Activated T-cell treated with anti-CD3 and anti-CD28 coated beads, Interleukin-2, amount 50 U/mL, for 24 hours (primary cell): ENCODE results near the gene WDPCP.
"Not testable (repeated sequence)": the region's sequence is repeated elsewhere in the genome, so short reads cannot be mapped to it uniquely, and the experiment has no call there.

ENCODE experiments used
- DNase-seq: peaks from one replicate; pipeline ENCODE4 v3.0.0-alpha.2; 2020
- H3K27ac Mint-ChIP-seq: 2 replicates; pipeline ENCODE4 v1.8.0; 2020; ENCODE audit warnings: mild to moderate bottlenecking, mixed read lengths
- H3K27me3 Mint-ChIP-seq: 2 replicates; pipeline ENCODE4 v1.8.0; 2020; ENCODE audit warnings: mixed read lengths
- H3K36me3 Mint-ChIP-seq: 2 replicates; pipeline ENCODE4 v1.8.0; 2020; ENCODE audit warnings: low read depth, mixed read lengths
- H3K4me1 Mint-ChIP-seq: 2 replicates; pipeline ENCODE4 v1.8.0; 2020; ENCODE audit warnings: low read depth, mixed read lengths
- H3K4me3 Mint-ChIP-seq: 2 replicates; pipeline ENCODE4 v1.8.0; 2020; ENCODE audit warnings: mild to moderate bottlenecking, moderate library complexity, mixed read lengths
- H3K9me3 Mint-ChIP-seq: 2 replicates; pipeline ENCODE4 v1.8.0; 2020; ENCODE audit warnings: mixed read lengths

WDPCP gene

GRCh38 chr2:63425606-63426005 is 162.7 kb downstream of the WDPCP start:
- Mint-ChIP-seq H3K36me3 (peaks cover 19% of the 10 kb centered on the region), H3K27ac (no peak overlapping the region), H3K4me1 (peaks cover 3% of the 10 kb centered on the region), H3K9me3 (peaks cover 5% of the 10 kb centered on the region), H3K4me3 (no peak overlapping the region), H3K27me3 (no peaks in the 10 kb centered on the region)
- DNase-seq: no peak

DNA sequence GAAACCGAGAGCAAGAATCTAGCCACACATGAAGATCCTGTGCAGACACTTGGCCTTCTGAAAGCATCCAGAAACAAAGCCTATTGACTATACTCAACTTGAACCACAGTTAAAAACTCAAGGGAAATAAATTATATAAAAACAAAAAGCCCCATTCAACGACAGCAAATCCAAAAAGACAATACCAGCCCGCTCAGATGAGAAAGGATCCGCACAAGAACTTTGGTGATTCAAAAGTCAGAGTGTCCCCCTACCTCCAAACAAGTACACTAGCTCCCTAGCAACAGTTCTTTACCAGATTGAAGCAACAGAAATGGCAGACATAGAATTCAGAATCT is 163.2 kb downstream of the WDPCP start:
- H3K9me3 Mint-ChIP-seq: peaks cover 5% of the 10 kb centered on the region
- H3K4me3 Mint-ChIP-seq: no peak overlapping the region
- no peak overlapping the region for H3K27ac Mint-ChIP-seq
- no peak for DNase-seq
- H3K27me3 Mint-ChIP-seq: no peaks in the 10 kb centered on the region
- peaks cover 20% of the 10 kb centered on the region for H3K36me3 Mint-ChIP-seq
- H3K4me1 Mint-ChIP-seq: peaks cover 3% of the 10 kb centered on the region

DNA sequence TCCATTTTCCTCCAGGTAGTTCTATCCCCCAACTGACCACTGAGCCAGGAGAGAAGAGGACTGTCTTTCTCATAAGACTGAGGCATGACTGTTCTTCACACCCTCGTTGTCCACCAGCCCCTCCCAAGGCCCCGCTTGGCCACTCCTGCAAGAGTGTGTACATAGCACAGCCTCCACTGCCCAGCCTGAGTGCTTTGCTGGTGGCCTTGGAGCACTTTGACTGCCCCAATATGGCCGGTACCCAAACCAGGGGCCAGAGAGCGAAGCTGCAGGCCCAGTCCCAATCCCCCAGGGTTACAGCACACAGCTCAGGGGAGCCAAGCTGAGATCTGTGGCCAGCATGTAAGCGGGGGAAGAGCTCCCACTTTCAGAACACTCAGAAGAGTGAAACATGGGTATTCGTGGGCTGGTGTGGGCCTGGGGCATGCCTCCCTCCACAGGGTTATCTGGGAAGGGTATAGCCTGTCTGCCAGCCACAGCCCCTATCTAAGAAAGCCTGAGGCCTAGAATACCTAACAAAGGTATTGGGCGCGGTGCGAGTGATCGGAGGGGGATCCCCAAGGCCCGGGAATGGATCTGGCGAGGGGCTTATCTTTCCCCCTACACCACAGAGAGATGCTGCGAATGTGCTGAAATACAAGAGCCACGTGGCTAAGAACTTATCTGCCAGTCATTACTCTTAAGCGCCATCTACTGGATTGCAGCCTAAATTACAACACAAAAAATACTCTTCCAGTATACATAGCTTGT is 163.8 kb downstream of the WDPCP start:
- Mint-ChIP-seq H3K36me3 (peaks cover 17% of the 10 kb centered on the region), H3K27me3 (no peaks in the 10 kb centered on the region), H3K4me1 (peaks cover 3% of the 10 kb centered on the region), H3K9me3 (peaks cover 3% of the 10 kb centered on the region), H3K27ac (no peak overlapping the region), H3K4me3 (no peak overlapping the region)
- peak; percentile 48 for DNase-seq

DNA sequence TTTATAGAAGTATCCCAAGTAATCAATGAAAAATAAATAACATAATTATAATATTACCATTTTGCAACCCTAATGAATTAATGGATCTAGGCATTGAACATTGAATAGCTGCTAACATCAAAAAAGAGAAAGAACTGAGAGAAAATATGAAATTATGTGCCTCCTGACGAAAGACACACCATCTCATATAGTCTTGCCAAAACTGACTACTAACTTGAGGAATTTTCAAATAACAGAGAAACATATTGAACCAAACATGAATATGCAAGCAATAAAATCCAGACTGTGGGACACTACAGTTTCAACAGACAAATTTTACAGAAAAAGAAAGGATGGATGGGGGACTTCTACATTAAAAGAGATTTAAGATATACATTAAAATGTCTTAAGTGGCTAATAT is 165.7 kb downstream of the WDPCP start:
- no peak overlapping the region for H3K4me3 Mint-ChIP-seq
- peaks cover 3% of the 10 kb centered on the region for H3K4me1 Mint-ChIP-seq
- H3K36me3 Mint-ChIP-seq: peaks cover 5% of the 10 kb centered on the region
- no peaks in the 10 kb centered on the region for H3K27me3 Mint-ChIP-seq
- H3K9me3 Mint-ChIP-seq: no peaks in the 10 kb centered on the region
- DNase-seq: no peak
- no peak overlapping the region for H3K27ac Mint-ChIP-seq

DNA sequence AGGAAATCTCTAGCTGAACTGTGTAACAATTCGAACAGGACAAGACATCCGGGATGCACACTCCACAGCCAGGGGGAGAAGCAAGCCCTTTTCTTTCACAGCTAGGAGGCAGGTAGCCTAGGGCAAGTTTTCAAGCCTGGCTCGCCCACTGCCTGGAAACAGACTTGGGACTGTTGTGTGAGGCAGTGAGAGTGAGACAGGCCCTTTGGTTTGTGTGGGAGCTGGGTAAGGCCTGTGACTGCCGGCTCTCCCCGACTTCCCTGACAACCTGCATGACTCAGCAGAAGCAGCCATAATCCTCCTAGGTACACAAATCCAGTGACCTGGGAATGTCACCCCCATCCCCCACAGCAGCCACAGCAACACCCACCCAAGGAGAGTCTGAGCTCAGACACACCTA is 179.7 kb downstream of the WDPCP start:
- Mint-ChIP-seq H3K27ac (no peak overlapping the region), H3K27me3 (no peaks in the 10 kb centered on the region), H3K36me3 (peaks cover 10% of the 10 kb centered on the region), H3K9me3 (no peaks in the 10 kb centered on the region), H3K4me1 (no peaks in the 10 kb centered on the region), H3K4me3 (no peak overlapping the region)
- DNase-seq: no peak

DNA sequence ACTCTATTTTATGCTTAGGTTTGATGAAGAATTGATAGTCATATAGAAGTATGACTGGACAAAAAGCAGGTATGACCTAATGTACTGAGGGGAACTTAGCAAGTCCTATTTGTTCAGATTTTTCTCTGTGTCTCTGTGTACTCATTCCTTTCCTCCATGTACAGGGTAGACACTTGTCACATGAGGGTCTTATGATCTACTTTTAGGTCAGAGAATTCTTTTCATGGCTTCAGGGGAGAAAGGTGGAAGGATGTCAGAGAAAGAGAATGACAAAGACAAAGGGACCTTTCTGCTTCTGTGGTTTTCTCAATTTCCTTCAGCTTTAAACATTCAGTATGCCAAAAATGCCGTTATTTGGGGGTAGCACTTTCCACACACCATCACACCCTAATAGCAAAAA is 181.6 kb downstream of the WDPCP start:
- H3K27me3 Mint-ChIP-seq: no peaks in the 10 kb centered on the region
- DNase-seq: no peak
- H3K27ac Mint-ChIP-seq: no peak overlapping the region
- H3K9me3 Mint-ChIP-seq: peaks cover 9% of the 10 kb centered on the region
- peaks cover 24% of the 10 kb centered on the region for H3K36me3 Mint-ChIP-seq
- no peaks in the 10 kb centered on the region for H3K4me1 Mint-ChIP-seq
- H3K4me3 Mint-ChIP-seq: no peak overlapping the region

GRCh38 chr2:63403820-63404219 is 184.5 kb downstream of the WDPCP start:
- Mint-ChIP-seq H3K4me1 (no peaks in the 10 kb centered on the region), H3K27me3 (no peaks in the 10 kb centered on the region), H3K9me3 (peaks cover 9% of the 10 kb centered on the region), H3K27ac (no peak overlapping the region), H3K4me3 (no peak overlapping the region), H3K36me3 (peaks cover 32% of the 10 kb centered on the region)
- no peak for DNase-seq

- H3K36me3 Mint-ChIP-seq: peaks cover 32% of the 10 kb centered on the region
- not testable (repeated sequence) for H3K4me1 Mint-ChIP-seq, H3K27ac Mint-ChIP-seq, DNase-seq, H3K9me3 Mint-ChIP-seq, H3K4me3 Mint-ChIP-seq, H3K27me3 Mint-ChIP-seq
Measured at GRCh38 chr2:63402889-63403288, 185.4 kb downstream of the WDPCP start.

- peaks cover 41% of the 10 kb centered on the region for H3K36me3 Mint-ChIP-seq
- no peak overlapping the region for H3K4me3 Mint-ChIP-seq
- no peaks in the 10 kb centered on the region for H3K27me3 Mint-ChIP-seq
- DNase-seq: no peak
- peaks cover 14% of the 10 kb centered on the region for H3K9me3 Mint-ChIP-seq
- no peak overlapping the region for H3K27ac Mint-ChIP-seq
- no peaks in the 10 kb centered on the region for H3K4me1 Mint-ChIP-seq
Measured at GRCh38 chr2:63399156-63399555, 189.1 kb downstream of the WDPCP start.

DNA sequence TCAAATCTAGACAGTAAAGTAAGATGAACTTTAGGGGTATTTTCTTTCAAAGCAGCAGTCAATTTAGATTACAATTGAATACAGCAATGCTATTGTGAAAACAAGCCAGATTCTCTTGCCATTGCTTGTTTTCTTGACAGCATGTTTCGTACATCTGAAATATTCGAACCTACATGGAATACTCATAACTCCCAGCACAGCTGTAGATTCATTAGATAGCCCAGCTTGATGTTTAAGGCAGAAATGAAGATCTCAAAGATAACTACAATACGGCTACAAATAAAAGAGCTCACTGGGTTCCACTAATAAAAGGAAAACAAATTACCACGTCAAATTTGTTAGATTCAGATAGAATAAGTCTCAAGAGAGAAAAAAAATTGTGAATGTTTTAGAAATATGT is 208.8 kb downstream of the WDPCP start:
- H3K4me3 Mint-ChIP-seq: no peak overlapping the region
- DNase-seq: no peak
- no peak overlapping the region for H3K27ac Mint-ChIP-seq
- H3K36me3 Mint-ChIP-seq: peaks cover 29% of the 10 kb centered on the region
- no peaks in the 10 kb centered on the region for H3K9me3 Mint-ChIP-seq
- no peaks in the 10 kb centered on the region for H3K27me3 Mint-ChIP-seq
- H3K4me1 Mint-ChIP-seq: peaks cover 2% of the 10 kb centered on the region

GRCh38 chr2:63378589-63378988 is 209.7 kb downstream of the WDPCP start:
- Mint-ChIP-seq H3K36me3 (peaks cover 33% of the 10 kb centered on the region), H3K4me3 (no peak overlapping the region), H3K9me3 (no peaks in the 10 kb centered on the region), H3K4me1 (peaks cover 2% of the 10 kb centered on the region), H3K27ac (no peak overlapping the region), H3K27me3 (no peaks in the 10 kb centered on the region)
- DNase-seq: no peak

GRCh38 chr2:63374341-63374740 is 213.9 kb downstream of the WDPCP start:
- Mint-ChIP-seq H3K4me1 (peaks cover 2% of the 10 kb centered on the region), H3K4me3 (no peak overlapping the region), H3K27ac (no peak overlapping the region), H3K27me3 (no peaks in the 10 kb centered on the region), H3K9me3 (peaks cover 13% of the 10 kb centered on the region), H3K36me3 (peaks cover 35% of the 10 kb centered on the region)
- no peak for DNase-seq

DNA sequence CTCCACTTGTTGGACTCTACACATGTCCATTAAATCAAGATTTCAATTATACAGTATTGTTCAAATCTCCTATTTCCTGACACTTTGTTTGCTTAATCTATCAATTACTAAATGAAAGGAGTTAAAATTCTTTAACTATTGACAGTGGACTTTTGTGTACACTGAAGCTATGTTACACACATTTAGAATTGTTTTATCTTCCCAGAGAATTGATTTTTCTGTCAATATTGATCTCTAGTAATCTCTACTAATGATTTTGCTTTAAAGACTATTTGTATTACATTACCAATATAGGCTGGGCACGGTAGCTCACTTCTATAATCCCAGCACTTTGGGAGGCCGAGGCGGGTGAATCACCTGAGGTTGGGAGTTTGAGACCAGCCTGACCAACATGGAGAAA is 215.7 kb downstream of the WDPCP start:
- peaks cover 13% of the 10 kb centered on the region for H3K9me3 Mint-ChIP-seq
- H3K36me3 Mint-ChIP-seq: peaks cover 28% of the 10 kb centered on the region

GRCh38 chr2:63369146-63369545 is 219.1 kb downstream of the WDPCP start:
- Mint-ChIP-seq H3K4me3 (no peak overlapping the region), H3K27ac (no peak overlapping the region), H3K4me1 (no peaks in the 10 kb centered on the region), H3K9me3 (peaks cover 13% of the 10 kb centered on the region), H3K27me3 (no peaks in the 10 kb centered on the region), H3K36me3 (peaks cover 22% of the 10 kb centered on the region)
- no peak for DNase-seq

More for the DNA sequence above, 215.7 kb downstream of the WDPCP start:
- no peak for DNase-seq
- H3K4me1 Mint-ChIP-seq: no peaks in the 10 kb centered on the region
- no peak overlapping the region for H3K27ac Mint-ChIP-seq
- no peaks in the 10 kb centered on the region for H3K27me3 Mint-ChIP-seq
- no peak overlapping the region for H3K4me3 Mint-ChIP-seq

GRCh38 chr2:63364866-63365265 is 223.4 kb downstream of the WDPCP start:
- Mint-ChIP-seq H3K9me3 (no peaks in the 10 kb centered on the region), H3K36me3 (peaks cover 1% of the 10 kb centered on the region), H3K27ac (no peak overlapping the region), H3K4me3 (no peak overlapping the region), H3K27me3 (no peaks in the 10 kb centered on the region), H3K4me1 (peaks cover 1% of the 10 kb centered on the region)
- DNase-seq: no peak

- not testable (repeated sequence) for H3K27me3 Mint-ChIP-seq, DNase-seq, H3K4me1 Mint-ChIP-seq, H3K27ac Mint-ChIP-seq, H3K4me3 Mint-ChIP-seq
- Mint-ChIP-seq H3K36me3 (peaks cover 34% of the 10 kb centered on the region), H3K9me3 (peaks cover 25% of the 10 kb centered on the region)
Measured at GRCh38 chr2:63357722-63358121, 230.6 kb downstream of the WDPCP start.
